T-helper 1 cell (primary cell): ENCODE results near the gene CHAD.
"Not testable (repeated sequence)": the region's sequence is repeated elsewhere in the genome, so short reads cannot be mapped to it uniquely, and the experiment has no call there.

ENCODE experiments used
- DNase-seq, 5 donors: peaks; one replicate each; pipeline ENCODE4 v3.0.0-alpha.2; 2012 to 2020

CHAD gene

GRCh38 chr17:50426814-50427787 is 41.6 kb downstream of the CHAD start:
- peak in 1 of 5 donors; percentile 26 for DNase-seq

GRCh38 chr17:50426472-50426782 is 42.3 kb downstream of the CHAD start:
- no peak for DNase-seq

DNA sequence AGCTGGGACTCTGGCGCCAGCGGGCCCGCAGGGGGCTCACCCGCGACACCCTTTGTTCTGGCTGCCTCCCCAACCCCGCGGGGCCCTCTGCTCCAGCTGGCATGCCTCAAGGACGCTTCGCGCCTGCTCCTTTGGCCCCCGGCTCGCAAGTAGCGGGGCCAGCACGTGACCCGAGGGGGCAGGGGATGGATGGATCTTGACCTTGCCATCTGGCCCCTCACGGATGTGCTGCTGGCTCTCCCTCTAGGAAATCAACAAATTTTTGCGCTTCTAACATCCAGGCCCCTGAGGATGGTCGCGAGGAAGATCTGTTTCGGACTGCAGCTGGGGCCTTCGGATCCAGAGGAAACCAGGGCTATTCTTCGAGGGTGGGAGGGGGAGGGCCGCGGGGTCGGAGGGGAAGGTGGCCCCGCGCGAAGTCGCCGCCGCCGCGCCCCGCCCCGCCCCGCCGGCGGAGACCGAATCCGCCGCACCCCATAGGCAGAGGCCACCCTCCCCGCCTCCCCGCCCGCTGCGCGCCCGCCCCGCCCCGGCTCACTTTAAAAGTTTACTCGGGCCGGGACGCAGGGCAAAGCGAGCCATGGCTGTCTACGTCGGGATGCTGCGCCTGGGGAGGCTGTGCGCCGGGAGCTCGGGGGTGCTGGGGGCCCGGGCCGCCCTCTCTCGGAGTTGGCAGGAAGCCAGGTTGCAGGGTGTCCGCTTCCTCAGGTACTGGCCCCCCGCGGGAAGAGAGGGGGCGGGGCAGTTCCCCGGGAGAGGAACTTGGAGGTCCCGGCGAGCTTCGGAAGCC is 42.8 kb downstream of the CHAD start, which contains the start of gene ACSF2:
Gene ACSF2 (plus strand): TSS at position 537 of the 790 bp plus-strand sequence. CDS start 44 bp downstream, at position 581.
- peak; percentile 51 to 71 (median 64) for DNase-seq

DNA sequence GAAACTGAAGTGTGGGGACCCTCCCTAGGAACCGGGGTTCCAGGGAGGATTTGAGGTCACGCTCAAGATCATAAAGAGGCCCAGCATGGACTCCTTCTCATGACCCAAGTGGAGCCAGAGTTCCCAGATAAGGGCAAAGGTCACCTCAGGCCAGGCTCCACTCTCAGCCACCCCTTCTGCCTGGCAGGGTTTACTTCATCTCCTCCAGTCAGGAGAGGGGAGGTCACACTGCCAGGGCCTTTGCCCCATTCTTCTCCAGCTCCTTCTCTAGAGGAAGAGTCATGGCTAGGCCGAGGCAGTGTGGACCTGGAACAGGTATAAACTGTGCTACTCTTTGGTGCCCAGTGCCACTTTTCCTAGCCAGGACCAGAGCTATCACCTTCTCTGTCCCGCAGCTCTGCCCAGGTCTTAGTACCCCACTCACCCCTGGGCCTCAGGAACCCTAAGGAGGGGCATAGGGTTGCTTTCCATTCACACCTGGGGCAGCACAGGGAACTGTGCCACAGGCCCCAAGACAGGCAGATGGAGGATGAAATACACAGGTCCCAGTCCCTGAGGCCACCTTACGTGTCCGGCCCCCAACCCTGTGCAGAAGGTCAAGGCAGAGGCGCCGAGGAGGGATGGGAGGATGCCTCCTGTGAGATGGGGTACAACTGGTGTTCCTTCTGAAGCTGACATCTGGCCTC is 43.5 kb downstream of the CHAD start:
- DNase-seq: no peak

DNA sequence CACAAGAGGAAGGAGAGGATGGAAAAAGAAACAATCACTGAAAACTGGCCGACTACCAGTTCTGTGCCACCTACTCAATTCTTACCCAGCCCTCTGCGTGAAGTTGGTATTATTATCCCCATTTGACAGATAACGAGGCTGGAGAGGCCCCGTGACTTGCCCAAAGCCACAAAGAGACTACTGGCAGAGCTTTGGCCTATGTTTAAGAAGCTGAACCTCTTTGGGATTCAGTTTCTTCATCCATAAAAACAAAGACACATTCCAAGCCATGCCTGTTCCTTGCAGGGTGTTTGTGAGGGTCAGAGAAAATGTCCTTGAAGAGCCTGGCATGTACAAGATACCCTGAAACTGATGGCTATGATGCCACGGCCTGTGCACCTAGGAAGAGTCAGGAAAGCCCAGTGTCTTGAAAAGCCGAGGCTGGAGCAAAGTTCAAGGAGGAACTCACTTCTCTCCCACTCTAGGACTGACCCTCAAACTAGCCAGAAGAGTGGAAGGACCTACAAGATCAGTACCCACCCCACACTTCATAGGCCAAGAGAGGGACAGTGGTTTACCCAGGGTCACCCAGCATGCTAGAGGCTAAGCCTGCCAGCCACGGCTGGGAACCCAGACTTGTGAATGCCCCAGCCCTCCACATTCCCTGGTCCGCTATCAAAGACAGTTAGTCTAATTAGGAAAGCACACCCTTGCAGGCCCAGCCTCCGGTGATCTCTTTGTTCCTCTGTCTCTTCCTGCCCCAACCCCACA is 44.3 kb downstream of the CHAD start:
- DNase-seq: no peak

DNA sequence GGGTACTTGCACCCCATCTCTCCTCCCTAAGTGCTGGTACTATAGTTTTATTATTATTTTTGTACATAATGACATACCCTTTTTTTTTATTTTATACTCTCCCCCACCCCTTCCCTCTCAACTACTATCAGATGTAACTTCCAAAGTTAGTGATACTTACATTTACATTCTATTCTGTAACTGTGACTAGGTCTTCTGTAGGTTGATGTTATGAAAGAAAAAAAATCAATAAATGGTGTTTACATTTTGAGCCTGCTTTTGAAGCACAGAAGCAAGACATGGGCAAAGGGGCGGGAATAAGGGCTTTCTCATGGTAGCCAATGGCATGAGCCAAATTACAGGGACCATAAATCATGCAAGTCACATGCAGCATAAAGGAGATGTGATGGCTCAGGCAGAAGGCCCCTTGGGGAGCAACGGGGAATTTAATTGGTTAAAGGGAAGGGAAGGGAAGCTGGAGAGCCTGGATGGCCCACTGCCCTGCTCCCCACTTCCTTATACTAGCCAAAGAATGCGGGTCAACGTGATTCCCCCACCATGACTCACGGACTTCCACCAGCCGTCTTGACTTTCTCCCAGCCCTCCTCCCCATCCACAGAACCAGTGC is 45.0 kb downstream of the CHAD start:
- no peak for DNase-seq

DNA sequence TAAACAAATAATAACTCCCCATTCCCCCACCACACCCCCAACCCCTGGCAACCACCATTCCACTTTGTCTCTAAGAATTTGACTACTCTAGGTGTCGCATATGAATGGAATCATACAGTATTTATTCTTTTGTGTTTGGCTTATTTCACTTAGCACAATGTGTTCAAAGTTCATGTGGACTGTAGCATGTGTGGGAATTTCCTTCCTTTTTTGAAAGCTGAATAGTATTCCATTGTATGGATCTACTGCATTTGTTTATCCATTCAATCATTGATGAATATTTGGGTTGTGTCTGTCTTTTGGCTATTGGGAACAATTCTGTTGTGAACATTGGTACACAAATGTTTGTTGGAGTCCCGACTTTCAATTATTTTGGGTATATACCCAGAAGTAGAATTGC is 45.9 kb downstream of the CHAD start:
- no peak for DNase-seq

DNA sequence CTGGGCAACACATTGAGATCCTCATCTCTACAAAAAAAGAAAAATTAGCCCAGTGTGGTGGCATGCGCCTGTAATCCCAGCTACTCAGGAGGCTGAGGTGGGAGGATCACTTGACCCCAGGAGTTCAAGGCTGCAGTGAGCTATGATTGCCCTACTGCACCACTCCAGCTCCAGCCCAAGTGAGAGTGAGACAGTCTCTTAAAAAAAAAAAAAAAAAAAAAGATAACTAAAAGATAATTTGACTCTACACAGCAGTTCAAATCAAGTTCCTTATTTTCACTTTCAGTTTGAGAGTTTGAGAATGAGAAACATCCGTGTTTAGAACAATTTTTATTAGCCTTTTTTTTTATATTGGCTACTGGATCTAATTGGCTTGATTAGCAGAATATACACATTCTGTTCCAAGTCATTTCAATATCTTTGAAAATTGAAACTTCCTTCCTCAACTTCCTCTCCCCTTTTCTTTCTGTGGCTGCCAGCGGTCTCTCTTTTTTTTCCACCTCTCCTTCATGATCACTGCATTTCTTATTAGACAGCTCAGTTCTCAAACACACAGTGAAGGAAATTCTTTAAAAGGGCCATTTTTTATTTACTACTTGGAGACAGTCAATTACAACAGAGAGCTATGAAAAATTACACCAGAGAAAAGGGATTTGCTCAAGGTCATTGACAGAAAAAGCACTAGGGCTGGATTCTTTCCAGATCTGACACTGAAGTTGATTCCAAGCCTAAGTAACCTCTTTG is 47.2 kb downstream of the CHAD start:
- DNase-seq: peak in 1 of 5 donors; percentile 20

GRCh38 chr17:50420419-50421112 is 48.1 kb downstream of the CHAD start:
- no peak for DNase-seq

GRCh38 chr17:50419577-50419976 is 49.1 kb downstream of the CHAD start:
- DNase-seq: not testable (repeated sequence)

GRCh38 chr17:50414808-50415207 is 53.9 kb downstream of the CHAD start:
- DNase-seq: no peak
